NOMO-1 (cell line): ENCODE data around the gene PARD3.

Experiments
- DNase-seq, 2 experiments: peaks; one replicate each; lab custom pipeline; 2025; ENCODE audit not compliant: unreplicated experiment in 2 of 2; lab: John Stamatoyannopoulos, UW

The PARD3 gene

GRCh38 chr10:34520510-34520909 lies 294.6 kb downstream of the PARD3 start:
- no peak for DNase-seq

DNA sequence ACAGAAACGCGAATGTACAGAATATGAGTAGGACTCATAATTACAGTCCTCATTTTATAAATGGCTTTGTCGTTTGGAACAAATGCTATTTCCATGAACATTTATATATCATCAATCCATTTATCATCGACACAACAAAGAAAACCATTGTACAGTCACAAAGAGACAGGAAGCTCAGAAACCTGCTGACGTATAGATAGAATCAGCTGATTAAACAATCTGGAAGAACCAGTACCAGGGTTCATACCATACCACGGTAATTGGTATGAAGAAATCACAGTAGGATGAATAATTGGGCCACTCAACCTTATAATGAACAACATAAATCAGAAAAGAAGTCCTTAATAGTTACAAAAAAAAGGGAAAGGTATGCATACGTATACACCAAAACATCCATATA lies 295.0 kb downstream of the PARD3 start:
- no peak for DNase-seq

DNA sequence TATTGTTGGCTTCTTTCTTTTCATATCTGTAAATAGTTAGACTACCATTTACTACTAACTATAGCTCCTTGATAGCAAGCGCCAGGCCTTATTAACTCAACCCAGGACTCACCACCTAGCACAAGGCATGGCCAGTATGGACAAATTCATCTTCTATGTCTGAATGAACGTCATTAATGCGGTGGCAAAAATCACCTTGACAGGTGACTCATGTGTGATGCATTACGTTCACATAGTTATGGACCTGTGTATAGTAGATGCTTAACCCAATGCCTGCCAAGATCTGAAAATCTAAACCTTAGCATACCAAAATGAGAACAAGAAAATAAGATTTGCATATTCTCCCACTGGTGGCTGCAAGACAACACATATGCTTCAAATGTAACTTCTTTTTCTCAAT lies 300.8 kb downstream of the PARD3 start:
- no peak for DNase-seq

- no peak for DNase-seq
These were observed 301.5 kb downstream of the PARD3 start for GRCh38 chr10:34513636-34514035.

DNA sequence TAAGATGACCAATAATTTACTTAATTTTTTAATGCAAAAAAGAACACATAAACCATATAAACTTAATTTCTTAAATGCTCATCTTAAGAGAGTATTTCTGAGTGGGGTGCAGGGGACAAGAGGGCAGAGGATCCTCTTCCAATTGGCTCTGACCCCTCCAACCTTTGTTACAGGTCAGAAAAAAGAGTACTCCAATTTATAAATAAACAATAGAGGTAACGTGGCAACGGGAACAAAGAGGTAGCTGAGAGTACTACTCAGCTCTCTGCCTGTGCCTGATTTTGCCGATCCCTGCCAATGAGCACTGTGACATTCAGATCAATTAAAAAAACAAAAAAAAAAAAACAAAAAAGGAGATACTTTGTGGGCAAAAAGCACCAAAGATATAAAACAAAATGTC lies 307.9 kb downstream of the PARD3 start:
- no peak for DNase-seq

DNA sequence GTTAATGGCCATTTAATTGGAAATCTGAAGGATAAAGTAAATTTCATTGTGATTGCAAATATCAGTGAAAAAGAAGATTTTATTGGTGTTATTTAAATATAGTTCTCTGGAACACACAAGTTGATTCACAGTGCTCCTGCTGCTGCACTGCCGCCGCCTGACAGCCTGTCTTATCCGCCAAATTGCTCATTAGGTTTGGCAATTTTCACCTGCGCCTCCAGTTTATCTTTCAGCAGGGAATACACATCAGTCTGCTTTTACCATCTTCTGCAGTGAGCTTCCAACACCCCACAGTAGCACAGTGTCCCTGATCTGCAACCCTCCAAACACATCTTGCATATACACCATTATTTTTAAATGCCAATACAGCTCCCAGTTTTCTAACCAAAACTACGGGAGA lies 308.3 kb downstream of the PARD3 start:
- DNase-seq: no peak

- no peak for DNase-seq
These were observed 309.8 kb downstream of the PARD3 start for GRCh38 chr10:34505338-34505737.

DNA sequence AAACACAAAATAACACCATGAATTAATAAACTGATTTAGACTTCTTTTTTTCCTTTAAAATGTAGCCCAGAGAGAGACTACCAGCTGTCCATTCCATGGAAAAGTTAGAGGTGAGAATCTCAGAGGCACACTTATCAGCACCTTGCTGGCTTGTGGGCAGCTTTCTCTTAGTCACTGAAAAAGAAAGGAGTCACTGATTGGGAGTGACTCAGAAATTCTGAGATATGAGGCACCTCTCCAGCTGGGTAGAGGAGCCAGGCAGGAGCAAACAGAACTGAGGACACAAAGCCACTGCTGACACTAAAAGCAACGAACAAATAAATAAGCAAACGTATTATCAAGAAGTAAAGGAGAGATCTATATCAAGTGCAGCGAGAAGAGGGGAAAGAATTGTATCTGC lies 310.6 kb downstream of the PARD3 start:
- DNase-seq: no peak

GRCh38 chr10:34503704-34504103 lies 311.4 kb downstream of the PARD3 start:
- no peak for DNase-seq

- DNase-seq: no peak
These were observed 315.4 kb downstream of the PARD3 start for GRCh38 chr10:34499612-34500279.

GRCh38 chr10:34498821-34499220 lies 316.3 kb downstream of the PARD3 start:
- DNase-seq: no peak

DNA sequence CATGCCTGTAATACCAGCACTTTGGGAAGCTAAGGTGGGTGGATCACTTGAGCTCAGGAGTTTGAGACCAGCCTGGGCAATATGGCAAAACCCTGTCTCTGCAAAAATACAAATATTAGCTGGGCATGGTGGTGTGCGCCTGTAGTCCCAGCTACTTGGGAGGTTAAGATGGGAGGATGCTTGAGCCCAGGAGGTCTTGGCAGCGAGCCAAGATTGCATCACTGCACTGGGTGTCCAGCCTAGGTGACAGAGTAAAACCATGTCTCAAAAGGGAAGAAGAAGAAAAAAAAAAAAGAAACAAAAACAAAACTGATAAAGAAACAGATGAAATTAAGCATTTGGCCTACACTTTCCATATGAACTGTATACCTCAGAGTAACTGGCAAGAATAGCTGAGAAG lies 319.2 kb downstream of the PARD3 start:
- no peak for DNase-seq

- DNase-seq: no peak
These were observed 321.1 kb downstream of the PARD3 start for GRCh38 chr10:34494012-34494411.

DNA sequence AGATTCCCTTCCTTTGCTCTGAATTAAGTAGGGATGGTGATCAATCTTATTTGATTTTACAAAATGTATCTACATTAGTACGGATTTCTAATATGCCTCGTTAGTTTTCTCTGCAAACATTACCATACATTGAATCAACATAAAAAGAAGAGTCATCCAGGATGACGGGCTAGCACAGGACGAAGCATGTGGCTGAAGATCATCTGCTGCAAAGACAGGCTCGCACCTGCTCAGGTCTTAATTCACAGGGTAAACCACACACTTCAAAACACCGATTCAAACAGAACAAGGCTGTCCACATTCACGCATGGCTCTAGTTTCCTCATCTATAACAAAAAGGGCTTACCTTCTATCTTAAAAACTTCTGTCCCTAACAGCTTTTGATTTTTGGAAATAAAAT lies 323.0 kb downstream of the PARD3 start:
- no peak for DNase-seq

DNA sequence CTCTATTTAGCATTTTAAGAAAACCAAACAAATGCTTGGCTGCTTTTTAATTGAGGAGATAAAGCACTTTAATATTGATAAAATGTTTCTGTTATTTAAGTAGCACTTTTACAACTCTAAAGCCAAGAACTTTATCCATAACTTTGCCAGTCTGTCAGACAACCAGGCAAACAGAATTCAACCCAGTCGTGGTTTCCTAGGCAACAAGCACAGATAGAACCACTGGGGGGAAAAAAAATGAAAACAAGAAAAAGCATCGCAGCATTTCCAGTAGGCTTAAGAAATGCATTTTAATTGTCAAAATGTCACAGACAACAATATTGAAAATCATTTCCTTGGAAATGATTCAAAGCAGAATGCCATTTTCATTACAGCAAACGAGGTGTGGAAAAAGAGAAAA lies 323.4 kb downstream of the PARD3 start:
- no peak for DNase-seq

GRCh38 chr10:34489973-34490745 lies 324.9 kb downstream of the PARD3 start:
- DNase-seq: no peak

DNA sequence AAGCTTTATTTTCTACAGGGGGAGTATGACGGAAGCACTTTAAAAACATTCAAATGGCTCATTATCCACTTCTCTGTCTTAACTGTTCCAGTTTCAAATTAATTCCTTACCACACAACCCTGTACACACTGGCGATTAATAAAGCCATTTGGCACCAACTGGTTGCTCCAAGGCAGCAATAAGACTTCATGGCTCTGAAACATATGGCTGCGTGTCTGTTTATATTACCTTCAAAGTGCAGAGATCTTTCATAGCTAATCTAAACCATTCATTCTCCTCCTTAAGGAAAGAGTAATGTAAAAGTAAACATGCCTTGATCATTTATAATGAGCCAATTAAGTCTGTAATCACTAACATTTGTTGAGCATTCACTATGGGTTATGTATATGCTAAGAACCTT lies 325.7 kb downstream of the PARD3 start:
- no peak for DNase-seq

DNA sequence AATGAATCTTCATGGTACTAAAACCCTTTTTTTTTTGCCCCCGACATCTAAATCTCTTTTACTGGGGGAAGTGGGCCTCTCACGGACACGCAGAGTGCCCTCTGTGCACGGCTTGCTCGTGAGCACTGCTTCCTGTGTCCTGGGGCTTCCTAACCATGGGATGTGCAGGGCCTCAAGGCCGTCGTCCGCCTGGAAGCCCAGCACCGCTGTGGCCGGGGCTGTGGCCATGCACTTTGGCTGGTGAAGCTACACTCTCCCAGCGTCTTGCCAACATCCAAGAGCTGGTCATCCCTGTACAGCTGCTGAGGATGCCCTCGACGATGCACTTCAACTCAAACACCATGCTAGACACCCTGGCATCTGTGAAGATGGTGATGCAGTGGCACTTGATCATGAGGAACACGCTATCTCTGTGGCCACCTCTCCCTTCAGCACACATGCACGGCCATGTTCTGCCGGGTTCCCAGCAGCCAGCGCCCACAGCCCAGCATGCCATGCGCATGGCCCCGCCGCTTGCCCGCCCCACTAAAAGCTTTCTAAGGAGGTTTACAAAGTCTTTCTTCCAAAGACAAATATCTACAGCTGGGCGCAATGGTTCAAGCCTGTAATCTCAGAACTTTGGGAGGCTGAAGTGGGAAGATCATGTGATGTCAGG lies 326.5 kb downstream of the PARD3 start:
- DNase-seq: no peak

DNA sequence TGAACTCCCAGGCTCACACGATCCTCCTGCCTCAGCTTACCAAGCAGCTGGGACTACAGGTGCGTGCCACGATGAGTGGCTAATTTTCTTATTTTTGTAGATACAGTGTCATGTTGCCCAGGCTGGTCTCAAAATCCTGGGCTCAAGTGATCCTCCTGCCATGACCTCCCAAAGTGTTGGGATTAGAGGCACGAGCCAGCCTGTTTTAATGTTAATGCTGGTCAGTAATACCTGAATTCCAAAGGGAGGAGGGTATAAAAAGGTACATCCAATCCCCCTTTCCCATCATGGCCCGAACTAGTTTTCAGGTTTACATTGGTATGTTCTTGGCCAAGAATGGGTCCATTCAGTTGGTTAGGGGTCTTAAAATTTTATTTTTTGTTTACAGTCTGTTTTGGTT lies 329.1 kb downstream of the PARD3 start:
- no peak for DNase-seq

DNA sequence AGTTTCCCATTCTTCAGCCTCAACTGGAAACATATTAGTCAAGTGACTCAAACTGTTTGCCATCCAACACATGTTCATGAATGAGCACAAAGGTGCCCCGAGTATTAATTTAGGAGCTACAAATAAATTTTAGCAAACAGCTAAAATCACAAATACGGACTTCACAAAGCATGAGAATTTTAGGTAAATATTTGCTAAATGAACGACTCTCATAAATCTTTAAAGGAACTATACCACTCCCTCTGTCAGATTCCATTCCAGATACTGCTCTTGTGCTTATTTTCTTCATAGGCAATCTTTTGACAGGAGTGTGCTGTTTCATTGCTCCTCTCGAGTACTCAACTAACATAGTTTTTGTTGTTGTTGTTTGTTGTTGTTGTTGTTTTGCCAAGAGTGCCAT lies 330.9 kb downstream of the PARD3 start:
- no peak for DNase-seq

DNA sequence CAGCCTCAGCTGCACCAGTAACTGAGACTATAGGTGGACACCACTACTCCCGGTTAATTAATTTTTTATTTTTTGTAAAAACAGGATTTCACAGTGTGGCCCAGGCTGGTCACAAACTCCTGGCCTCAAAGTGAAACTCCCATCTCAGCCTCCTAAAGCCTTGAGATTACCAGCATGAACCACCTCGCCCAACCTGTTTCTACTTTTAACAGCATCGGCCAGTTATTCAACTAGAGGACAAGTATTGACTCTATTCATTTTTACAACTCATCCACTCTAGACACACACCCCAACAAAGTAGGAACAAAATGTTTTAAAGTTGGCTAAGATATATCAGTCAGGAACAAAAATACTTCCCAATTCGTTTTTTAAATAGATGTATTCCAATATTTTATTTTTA lies 334.8 kb downstream of the PARD3 start:
- DNase-seq: no peak
